HCT116 (cell line): Measurements from ENCODE around the gene CAPZB. TPM values are rescaled to one million over a fixed set of nuclear protein-coding genes. Genes with fewer than 3 reads are reported as not detected.
"Not testable (repeated sequence)": the region's sequence is repeated elsewhere in the genome, so short reads cannot be mapped to it uniquely, and the experiment has no call there.

Source experiments
- ATAC-seq: fragments of 200-7000 bp; cut with Tn5 transposase; 2 replicates; pipeline ENCODE4 v1.9.1; 2020; ENCODE audit warnings: mild to moderate bottlenecking, moderate library complexity
- BruUV-seq: library from RNA; stranded (reverse); fragments of 400-500 nt; replicated peaks from 2 replicates; lab custom pipeline; 2021; lab: Mats Ljungman, UMichigan
- CTCF ChIA-PET: fragments of 300-600 bp; sonication (Branson Sonifier 250); formaldehyde crosslinking; loops from one replicate; lab custom pipeline; 2021; ENCODE audit warnings: antibody characterized with exemption; lab: Charles Lee
- POLR2A ChIA-PET: fragments of 300-600, 350-600 bp; sonication (Branson Sonifier 250); formaldehyde crosslinking; loops from one replicate; lab custom pipeline; 2021; ENCODE audit warnings: antibody characterized with exemption; lab: Charles Lee
- RAD21 ChIA-PET, 2 experiments: fragments of 300-600 bp; sonication (Branson Sonifier 250); formaldehyde crosslinking; loops; one replicate each; lab custom pipeline; 2023; ENCODE audit warnings: low total read pairs in 2 of 2; ENCODE audit not compliant: uncharacterized antibody in 2 of 2, unreplicated experiment in 2 of 2, low non-redundant PET in 1 of 2; lab: Charles Lee
- DNase-seq: peaks from one replicate; pipeline ENCODE4 v3.0.0-alpha.2; 2010; ENCODE audit warnings: low read depth, low spot score
- H2AFZ ChIP-seq: fragments of 200-600 bp; shearing (Covaris generic), sonication (generic); 2 replicates; pipeline ENCODE4 v1.6.1; 2017; ENCODE audit warnings: low read depth, mixed run types, mixed read lengths, antibody characterized with exemption, low read length; ENCODE audit not compliant: poor library complexity, severe bottlenecking
- H3K27ac ChIP-seq: 2 replicates; pipeline ENCODE4 v1.5.1; 2012; ENCODE audit warnings: low read depth, low read length
- H3K27me3 ChIP-seq: fragments of 200-600 bp; sonication (generic); 2 replicates; pipeline ENCODE4 v1.6.1; 2016; ENCODE audit warnings: mixed run types, low read length, mixed read lengths; ENCODE audit not compliant: insufficient read depth
- H3K36me3 ChIP-seq, 2 experiments: fragments of 200-500 bp in 1 of 2; fragments of 200-600 bp in 1 of 2; sonication (Bioruptor generic) in 1 of 2; sonication (generic) in 1 of 2; 2 replicates each; pipeline versions ENCODE4 v1.5.1 to v1.6.1; 2014 to 2016; ENCODE audit warnings: low read length in 2 of 2, inconsistent platforms in 1 of 2, mixed read lengths in 1 of 2, mixed run types in 1 of 2; ENCODE audit not compliant: insufficient read depth in 2 of 2, control insufficient read depth in 1 of 2
- H3K4me1 ChIP-seq, 2 experiments: fragments of 200-600 bp in 1 of 2; sonication (generic) in 1 of 2; 2 replicates each; pipeline versions ENCODE4 v1.5.1 to v1.6.1; 2012 to 2017; ENCODE audit warnings: low read length in 2 of 2, inconsistent platforms in 1 of 2, mild to moderate bottlenecking in 1 of 2, mixed read lengths in 1 of 2, mixed run types in 1 of 2, moderate library complexity in 1 of 2; ENCODE audit not compliant: insufficient read depth in 2 of 2, control insufficient read depth in 1 of 2
- H3K4me2 ChIP-seq: fragments of 200-600 bp; sonication (generic); 2 replicates; pipeline ENCODE4 v1.6.1; 2017; ENCODE audit warnings: mixed run types, low read length, mixed read lengths
- H3K4me3 ChIP-seq, 2 experiments: fragments of 200-600 bp in 1 of 2; sonication (generic) in 1 of 2; replicated peaks in 1 of 2; 2 replicates each; pipeline ENCODE4 v1.5.1; 2011 to 2016; ENCODE audit warnings: low read length in 2 of 2, control low read depth in 1 of 2, low read depth in 1 of 2, mild to moderate bottlenecking in 1 of 2, mixed read lengths in 1 of 2, mixed run types in 1 of 2
- H3K79me2 ChIP-seq: fragments of 200-600 bp; sonication (generic); 2 replicates; pipeline ENCODE4 v1.6.1; 2017; ENCODE audit warnings: mild to moderate bottlenecking, mixed run types, low read length, moderate library complexity, mixed read lengths; ENCODE audit not compliant: insufficient read depth
- H3K9ac ChIP-seq: fragments of 200-600 bp; sonication (generic); 2 replicates; pipeline ENCODE4 v1.6.1; 2016; ENCODE audit warnings: low read length, mixed read lengths
- H3K9me2 ChIP-seq: fragments of 200-600 bp; sonication (generic), shearing (Covaris generic); 2 replicates; pipeline ENCODE4 v1.6.1; 2017; ENCODE audit warnings: mixed run types, mild to moderate bottlenecking, moderate library complexity; ENCODE audit not compliant: insufficient read depth
- H3K9me3 ChIP-seq, 2 experiments: fragments of 200-500 bp in 1 of 2; fragments of 200-600 bp in 1 of 2; sonication (Bioruptor generic) in 1 of 2; sonication (generic) in 1 of 2; 2 replicates each; pipeline ENCODE4 v1.6.1; 2014 to 2017; ENCODE audit warnings: low read length in 2 of 2, mixed read lengths in 2 of 2, inconsistent platforms in 1 of 2, low read depth in 1 of 2, mild to moderate bottlenecking in 1 of 2, mixed run types in 1 of 2, moderate library complexity in 1 of 2; ENCODE audit not compliant: control insufficient read depth in 1 of 2, insufficient read depth in 1 of 2
- H4K20me1 ChIP-seq: fragments of 200-600 bp; sonication (generic), shearing (Covaris generic); 2 replicates; pipeline ENCODE4 v1.6.1; 2017; ENCODE audit warnings: mixed run types, mild to moderate bottlenecking, moderate library complexity; ENCODE audit not compliant: insufficient read depth
- CBX3 ChIP-seq: IDR thresholded peaks from 2 replicates; pipeline ENCODE4 v1.6.1; 2012; ENCODE audit warnings: low read depth
- CEBPB ChIP-seq: IDR thresholded peaks from 2 replicates; pipeline ENCODE4 v1.6.1; 2012; ENCODE audit warnings: low read depth
- EGR1 ChIP-seq: IDR thresholded peaks from 2 replicates; pipeline ENCODE4 v1.6.1; 2012; ENCODE audit warnings: low read depth
- ELF1 ChIP-seq: IDR thresholded peaks from 2 replicates; pipeline ENCODE4 v1.6.1; 2012; ENCODE audit warnings: low read depth, borderline replicate concordance
- EZH2 ChIP-seq: fragments of 200-600 bp; sonication (generic); IDR thresholded peaks from 2 replicates; pipeline ENCODE4 v1.6.1; 2017; ENCODE audit warnings: antibody characterized with exemption, mixed run types
- EZH2phosphoT487 ChIP-seq: fragments of 200-600 bp; IDR thresholded peaks from 2 replicates; pipeline ENCODE4 v1.6.1; 2018; ENCODE audit warnings: antibody characterized with exemption, borderline replicate concordance
- JUND ChIP-seq: IDR thresholded peaks from 2 replicates; pipeline ENCODE4 v1.6.1; 2012
- POLR2A ChIP-seq: IDR thresholded peaks from 2 replicates; pipeline ENCODE4 v1.7.0; 2011; ENCODE audit warnings: borderline replicate concordance; ENCODE audit not compliant: insufficient read depth, insufficient read length; ENCODE audit errors: extremely low read depth
- POLR2AphosphoS5 ChIP-seq: IDR thresholded peaks from 2 replicates; pipeline ENCODE4 v1.6.1; 2011; ENCODE audit warnings: mild to moderate bottlenecking, low read depth, low read length, moderate library complexity
- RAD21 ChIP-seq: IDR thresholded peaks from 2 replicates; pipeline ENCODE4 v1.6.1; 2012; ENCODE audit warnings: low read depth, mild to moderate bottlenecking
- SIN3A ChIP-seq: IDR thresholded peaks from 2 replicates; pipeline ENCODE4 v1.6.1; 2012; ENCODE audit warnings: low read depth
- SP1 ChIP-seq: IDR thresholded peaks from 2 replicates; pipeline ENCODE4 v1.6.1; 2012; ENCODE audit warnings: low read depth
- SRF ChIP-seq: IDR thresholded peaks from 2 replicates; pipeline ENCODE4 v1.6.1; 2012; ENCODE audit warnings: low read depth
- TCF7L2 ChIP-seq: IDR thresholded peaks from 2 replicates; pipeline ENCODE4 v1.7.0; 2011; ENCODE audit warnings: borderline replicate concordance, inconsistent platforms; ENCODE audit not compliant: insufficient read depth, insufficient read length; ENCODE audit errors: extremely low read depth
- ZFX ChIP-seq: fragments of 450-650 bp; IDR thresholded peaks from 2 replicates; pipeline ENCODE4 v1.6.1; 2017
- ZNF274 ChIP-seq: fragments of 200-500 bp; sonication (Bioruptor generic); IDR thresholded peaks from 2 replicates; pipeline ENCODE4 v1.6.1; 2014; ENCODE audit warnings: mild to moderate bottlenecking, low read depth, low read length, inconsistent platforms
- intact Hi-C: fragments of 100-400 bp; cut with micrococcal nuclease; formaldehyde crosslinking; loops from 2 replicates; pipeline ENCODE4 v1.10.0; 2022
- total RNA-seq: library from RNA; stranded (reverse); gene quantifications from one replicate; pipeline ENCODE4 v1.2.1, GENCODE V29; 2021; ENCODE audit not compliant: unreplicated experiment
- TF ChIP-seq, protein P1 (sequence below): IDR thresholded peaks from 2 replicates; pipeline ENCODE4 v1.6.1; 2012
- TF ChIP-seq, protein P2 (sequence below): IDR thresholded peaks from 2 replicates; pipeline ENCODE4 v1.6.1; 2012; ENCODE audit warnings: low read depth
- TF ChIP-seq, protein P3 (sequence below), 3 experiments: fragments of 200-600 bp in 1 of 3; sonication (generic) in 1 of 3; IDR thresholded peaks in 2 of 3; conservative IDR thresholded peaks in 1 of 3; 2 replicates each; pipeline ENCODE4 v1.5.1; 2012 to 2017; ENCODE audit warnings: low read depth in 2 of 3, low read length in 2 of 3, antibody characterized with exemption in 1 of 3, borderline replicate concordance in 1 of 3, control low read depth in 1 of 3, mild to moderate bottlenecking in 1 of 3, mixed read lengths in 1 of 3, mixed run types in 1 of 3, moderate library complexity in 1 of 3; ENCODE audit not compliant: insufficient read depth in 1 of 3

Gene CAPZB
- total RNA-seq, 1 experiment from 2014 or later: 203 TPM

DNA sequence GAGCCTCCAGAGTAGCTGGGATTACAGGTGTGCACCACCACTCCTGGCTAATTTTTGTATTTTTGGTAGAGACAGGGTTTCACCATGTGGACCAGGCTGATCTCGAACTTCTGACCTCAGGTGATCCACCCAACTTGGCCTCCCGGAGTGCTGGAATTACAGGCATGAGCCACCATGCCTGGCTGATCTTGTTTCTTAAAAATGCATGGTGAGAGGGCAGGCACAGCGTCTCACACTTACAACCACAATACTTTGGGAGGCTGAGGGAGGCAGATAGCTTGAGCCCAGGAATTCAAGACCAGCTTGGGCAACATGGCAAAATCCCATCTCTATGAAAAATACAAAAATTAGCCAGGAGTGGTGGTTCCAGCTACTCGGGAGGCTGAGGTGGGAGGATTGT lies 37.2 kb upstream of the CAPZB start:
- H2AFZ ChIP-seq, CTCF ChIA-PET, H3K27me3 ChIP-seq, H3K4me2 ChIP-seq, DNase-seq, intact Hi-C loops, POLR2A ChIA-PET, H3K4me1 ChIP-seq, H3K36me3 ChIP-seq, H3K27ac ChIP-seq, H3K9ac ChIP-seq, H3K9me2 ChIP-seq, H4K20me1 ChIP-seq, BruUV-seq, ATAC-seq, H3K79me2 ChIP-seq, H3K4me3 ChIP-seq, RAD21 ChIA-PET, H3K9me3 ChIP-seq: not testable (repeated sequence)

DNA sequence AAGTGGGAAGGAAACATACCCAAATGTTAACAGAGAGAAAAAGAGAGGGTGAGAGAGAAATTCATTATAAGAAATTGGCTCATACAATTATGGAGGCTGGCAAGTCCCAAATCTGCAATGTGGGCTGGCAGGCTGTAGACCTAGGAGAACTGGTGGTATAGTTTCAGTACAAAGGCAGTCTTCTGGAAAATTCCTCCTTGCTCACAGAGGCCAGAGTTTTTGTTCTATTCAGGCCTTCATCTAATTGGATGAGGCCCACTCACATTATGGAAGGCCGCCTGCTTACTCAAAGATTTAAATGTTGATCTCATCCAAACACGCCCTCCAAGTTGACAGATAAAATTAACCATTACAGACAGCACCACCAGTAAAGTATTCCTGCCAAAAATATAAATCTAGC lies 36.1 kb upstream of the CAPZB start:
- Histone ChIP-seq H4K20me1 (no peaks in the 10 kb centered on the region), H3K27me3 (no peaks in the 10 kb centered on the region), H3K9ac (no peak overlapping the region), H3K4me1 (no peaks in the 10 kb centered on the region), H3K79me2 (no peaks in the 10 kb centered on the region), H3K4me2 (no peak overlapping the region), H3K36me3 (no peaks in the 10 kb centered on the region), H3K9me3 (no peaks in the 10 kb centered on the region), H3K9me2 (no peaks in the 10 kb centered on the region), H3K27ac (no peak overlapping the region), H2AFZ (no peak overlapping the region), H3K4me3 (no peak overlapping the region)
- TF ChIP-seq TCF7L2 (no peak), POLR2AphosphoS5 (no peak), CBX3 (no peak), EZH2 (no peak), CEBPB (no peak), SRF (no peak), SP1 (no peak), EGR1 (no peak), JUND (no peak), ELF1 (no peak), RAD21 (no peak), ZFX (no peak), ZNF274 (no peak), POLR2A (no peak), EZH2phosphoT487 (no peak), SIN3A (no peak)
- TF ChIP-seq, protein P1, sequence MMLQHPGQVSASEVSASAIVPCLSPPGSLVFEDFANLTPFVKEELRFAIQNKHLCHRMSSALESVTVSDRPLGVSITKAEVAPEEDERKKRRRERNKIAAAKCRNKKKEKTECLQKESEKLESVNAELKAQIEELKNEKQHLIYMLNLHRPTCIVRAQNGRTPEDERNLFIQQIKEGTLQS: no peak
- TF ChIP-seq, protein P2, sequence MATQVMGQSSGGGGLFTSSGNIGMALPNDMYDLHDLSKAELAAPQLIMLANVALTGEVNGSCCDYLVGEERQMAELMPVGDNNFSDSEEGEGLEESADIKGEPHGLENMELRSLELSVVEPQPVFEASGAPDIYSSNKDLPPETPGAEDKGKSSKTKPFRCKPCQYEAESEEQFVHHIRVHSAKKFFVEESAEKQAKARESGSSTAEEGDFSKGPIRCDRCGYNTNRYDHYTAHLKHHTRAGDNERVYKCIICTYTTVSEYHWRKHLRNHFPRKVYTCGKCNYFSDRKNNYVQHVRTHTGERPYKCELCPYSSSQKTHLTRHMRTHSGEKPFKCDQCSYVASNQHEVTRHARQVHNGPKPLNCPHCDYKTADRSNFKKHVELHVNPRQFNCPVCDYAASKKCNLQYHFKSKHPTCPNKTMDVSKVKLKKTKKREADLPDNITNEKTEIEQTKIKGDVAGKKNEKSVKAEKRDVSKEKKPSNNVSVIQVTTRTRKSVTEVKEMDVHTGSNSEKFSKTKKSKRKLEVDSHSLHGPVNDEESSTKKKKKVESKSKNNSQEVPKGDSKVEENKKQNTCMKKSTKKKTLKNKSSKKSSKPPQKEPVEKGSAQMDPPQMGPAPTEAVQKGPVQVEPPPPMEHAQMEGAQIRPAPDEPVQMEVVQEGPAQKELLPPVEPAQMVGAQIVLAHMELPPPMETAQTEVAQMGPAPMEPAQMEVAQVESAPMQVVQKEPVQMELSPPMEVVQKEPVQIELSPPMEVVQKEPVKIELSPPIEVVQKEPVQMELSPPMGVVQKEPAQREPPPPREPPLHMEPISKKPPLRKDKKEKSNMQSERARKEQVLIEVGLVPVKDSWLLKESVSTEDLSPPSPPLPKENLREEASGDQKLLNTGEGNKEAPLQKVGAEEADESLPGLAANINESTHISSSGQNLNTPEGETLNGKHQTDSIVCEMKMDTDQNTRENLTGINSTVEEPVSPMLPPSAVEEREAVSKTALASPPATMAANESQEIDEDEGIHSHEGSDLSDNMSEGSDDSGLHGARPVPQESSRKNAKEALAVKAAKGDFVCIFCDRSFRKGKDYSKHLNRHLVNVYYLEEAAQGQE: no peak
- TF ChIP-seq, protein P3, sequence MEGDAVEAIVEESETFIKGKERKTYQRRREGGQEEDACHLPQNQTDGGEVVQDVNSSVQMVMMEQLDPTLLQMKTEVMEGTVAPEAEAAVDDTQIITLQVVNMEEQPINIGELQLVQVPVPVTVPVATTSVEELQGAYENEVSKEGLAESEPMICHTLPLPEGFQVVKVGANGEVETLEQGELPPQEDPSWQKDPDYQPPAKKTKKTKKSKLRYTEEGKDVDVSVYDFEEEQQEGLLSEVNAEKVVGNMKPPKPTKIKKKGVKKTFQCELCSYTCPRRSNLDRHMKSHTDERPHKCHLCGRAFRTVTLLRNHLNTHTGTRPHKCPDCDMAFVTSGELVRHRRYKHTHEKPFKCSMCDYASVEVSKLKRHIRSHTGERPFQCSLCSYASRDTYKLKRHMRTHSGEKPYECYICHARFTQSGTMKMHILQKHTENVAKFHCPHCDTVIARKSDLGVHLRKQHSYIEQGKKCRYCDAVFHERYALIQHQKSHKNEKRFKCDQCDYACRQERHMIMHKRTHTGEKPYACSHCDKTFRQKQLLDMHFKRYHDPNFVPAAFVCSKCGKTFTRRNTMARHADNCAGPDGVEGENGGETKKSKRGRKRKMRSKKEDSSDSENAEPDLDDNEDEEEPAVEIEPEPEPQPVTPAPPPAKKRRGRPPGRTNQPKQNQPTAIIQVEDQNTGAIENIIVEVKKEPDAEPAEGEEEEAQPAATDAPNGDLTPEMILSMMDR (IDR thresholded peaks at IDR 0.05 in 2 of 3, conservative IDR thresholded peaks at IDR 0.05 in 1 of 3; ENCODE audit: borderline replicate concordance in 1 of 3, insufficient read depth in 1 of 3, low read depth in 2 of 3, low read length in 2 of 3): no peak
- ChIA-PET POLR2A (no interaction called here), CTCF (no interaction called here), RAD21 (no interaction called here)
- ATAC-seq (no peak), DNase-seq (no peak)
- intact Hi-C loops: no loop called here
- no TSS peak for BruUV-seq
